GM21786 (cell line): ENCODE measurements around the gene NOL4L.
"Not testable (repeated sequence)": the region's sequence is repeated elsewhere in the genome, so short reads cannot be mapped to it uniquely, and the experiment has no call there.

Experiments
- ATAC-seq: cut with Tn5 transposase; IDR thresholded peaks from one replicate; pipeline ENCODE4 v1.9.1; 2021; ENCODE audit not compliant: unreplicated experiment

Gene NOL4L

DNA sequence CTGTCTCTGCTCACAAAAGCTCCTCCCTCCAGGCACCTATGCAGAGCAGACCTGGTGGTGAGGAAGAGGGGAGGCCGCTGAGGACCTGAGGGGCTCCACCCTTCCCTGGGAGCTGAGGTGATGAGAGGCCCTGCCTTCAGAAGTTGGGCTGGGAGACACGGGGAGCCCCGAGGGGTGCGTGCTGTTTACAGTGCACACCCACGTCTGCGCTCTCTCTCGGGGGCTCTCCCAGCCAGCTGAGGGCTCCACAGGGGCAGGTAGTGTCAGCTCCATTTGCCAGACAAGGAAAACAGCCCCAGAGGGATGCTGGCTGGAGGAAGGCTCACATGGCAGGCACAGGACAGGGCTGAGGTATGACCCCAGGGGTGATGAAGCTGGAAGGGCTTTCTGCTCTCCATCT lies 13.5 kb upstream of the NOL4L start:
- ATAC-seq, result no peak

DNA sequence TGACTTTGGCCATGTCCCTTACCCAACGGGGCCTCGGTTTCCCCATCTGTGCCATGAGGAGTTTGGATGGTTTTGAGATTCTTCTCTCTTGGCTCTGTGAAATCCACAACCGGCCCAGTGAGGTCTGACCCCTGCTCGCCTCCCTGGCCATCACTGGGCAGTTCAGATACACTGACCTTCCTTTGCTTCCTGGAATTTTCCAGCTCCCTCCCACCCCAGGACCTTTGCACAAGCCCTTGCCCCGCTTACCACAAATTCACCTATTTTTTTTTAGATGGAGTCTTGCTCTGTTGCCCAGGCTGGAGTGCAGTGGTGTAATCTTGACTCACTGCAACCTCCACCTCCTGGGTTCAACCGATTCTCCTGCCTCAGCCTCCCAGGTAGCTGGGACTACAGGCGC lies 12.6 kb upstream of the NOL4L start:
- ATAC-seq, result no peak

DNA sequence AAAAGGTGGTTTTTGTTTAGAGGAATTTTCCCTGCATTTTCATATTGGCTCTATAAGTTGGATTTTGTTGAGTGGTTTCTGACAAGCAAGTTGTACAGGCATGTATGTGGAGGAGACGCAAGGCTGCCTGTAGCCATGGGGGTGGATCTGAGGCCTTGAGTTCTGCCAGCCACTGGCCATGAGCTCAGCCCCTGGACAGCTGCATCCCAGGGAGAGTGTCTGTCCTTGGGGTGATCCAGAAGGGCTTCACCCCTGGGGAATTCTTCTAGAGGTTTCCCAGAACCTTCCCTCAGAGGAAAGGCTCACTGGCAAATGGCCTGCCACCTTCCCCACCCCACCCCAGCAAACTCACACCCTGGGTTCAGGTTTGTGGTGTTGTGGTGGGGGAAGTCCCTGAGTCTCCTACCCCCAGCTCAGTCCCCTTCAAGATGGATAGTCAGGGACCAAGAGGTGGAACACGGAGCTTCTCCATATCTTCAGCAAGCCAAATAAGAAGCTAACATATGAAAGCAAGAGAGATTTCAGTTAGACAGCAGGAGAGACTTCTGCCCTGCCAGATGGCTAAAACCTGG lies 11.6 kb upstream of the NOL4L start:
- ATAC-seq, result no peak

DNA sequence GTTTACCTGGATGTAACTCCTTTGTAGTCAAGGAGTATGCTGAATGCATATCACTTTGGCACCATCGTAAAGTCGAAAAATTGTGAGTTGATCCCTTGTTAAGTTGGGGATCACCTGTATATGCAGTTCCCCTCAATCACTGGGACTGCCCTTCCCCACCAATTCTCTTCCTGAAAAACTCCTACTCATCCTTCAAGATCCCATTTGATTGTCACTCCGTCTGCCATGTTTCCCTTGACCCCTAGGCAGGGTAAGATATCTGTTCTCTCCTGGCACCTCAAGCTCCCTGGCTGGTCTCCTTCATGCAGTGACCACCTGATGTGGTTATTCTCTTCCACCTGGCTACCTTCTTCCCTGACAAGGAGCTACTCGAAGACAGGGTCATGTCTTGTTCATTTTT lies 10.0 kb upstream of the NOL4L start:
- no peak for ATAC-seq

DNA sequence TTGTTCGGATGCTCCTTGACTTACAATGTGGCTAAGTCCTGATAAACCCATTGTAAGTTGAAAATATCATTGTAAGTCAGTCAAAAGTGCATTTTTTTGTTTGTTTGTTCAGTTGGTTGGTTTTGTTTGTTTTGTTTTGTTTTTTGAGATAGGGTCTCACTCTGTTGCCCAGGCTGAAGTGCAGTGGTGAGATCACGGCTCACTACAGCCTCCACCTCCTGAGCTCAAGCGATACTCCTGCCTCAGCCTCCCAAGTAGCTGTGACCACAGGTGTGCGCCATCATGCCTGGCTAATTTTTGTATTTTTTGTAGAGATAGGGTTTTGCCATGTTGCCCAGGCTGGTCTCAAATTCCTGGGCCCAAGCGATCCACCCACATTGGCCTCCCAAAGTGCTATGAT lies 9.5 kb upstream of the NOL4L start:
- not testable (repeated sequence) for ATAC-seq

DNA sequence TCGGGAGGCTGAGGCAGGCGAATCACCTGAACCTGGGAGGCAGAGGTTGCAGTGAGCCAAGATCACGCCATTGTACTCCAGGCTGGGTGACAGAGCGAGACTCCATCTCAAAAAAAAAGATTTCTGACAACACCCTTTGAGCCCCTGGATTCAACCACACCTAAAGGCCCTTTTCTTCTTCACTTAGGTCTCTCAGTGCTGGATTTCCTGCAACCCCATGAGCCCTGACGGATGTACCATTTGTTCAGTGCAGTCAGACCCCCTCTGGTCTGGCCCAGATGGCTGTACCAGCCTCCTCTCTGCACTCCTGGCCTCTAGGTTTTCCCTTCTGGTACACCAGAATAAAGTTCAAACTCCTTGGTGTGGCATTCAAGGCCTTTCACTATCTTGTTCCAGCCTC lies 9.1 kb upstream of the NOL4L start:
- no peak for ATAC-seq

DNA sequence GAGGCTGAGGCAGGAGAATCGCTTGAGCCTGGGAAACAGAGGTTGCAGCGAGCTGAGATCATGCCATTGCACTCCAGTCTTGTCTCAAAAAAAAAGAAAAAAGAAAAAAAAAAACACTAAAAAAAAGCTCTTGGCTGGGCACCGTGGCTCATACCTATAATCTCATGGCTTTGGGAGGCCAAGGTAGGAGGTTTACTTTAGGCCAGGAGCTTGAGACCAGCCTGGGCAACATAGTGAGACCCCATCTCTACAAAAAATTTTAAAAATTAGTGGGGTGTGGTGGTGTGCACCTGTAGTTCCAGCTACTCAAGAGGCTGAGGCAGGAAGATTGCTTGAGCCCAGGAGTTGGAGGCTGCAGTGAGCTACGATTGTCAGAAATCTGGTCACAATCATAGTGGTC lies 7.5 kb upstream of the NOL4L start:
- ATAC-seq, result not testable (repeated sequence)

DNA sequence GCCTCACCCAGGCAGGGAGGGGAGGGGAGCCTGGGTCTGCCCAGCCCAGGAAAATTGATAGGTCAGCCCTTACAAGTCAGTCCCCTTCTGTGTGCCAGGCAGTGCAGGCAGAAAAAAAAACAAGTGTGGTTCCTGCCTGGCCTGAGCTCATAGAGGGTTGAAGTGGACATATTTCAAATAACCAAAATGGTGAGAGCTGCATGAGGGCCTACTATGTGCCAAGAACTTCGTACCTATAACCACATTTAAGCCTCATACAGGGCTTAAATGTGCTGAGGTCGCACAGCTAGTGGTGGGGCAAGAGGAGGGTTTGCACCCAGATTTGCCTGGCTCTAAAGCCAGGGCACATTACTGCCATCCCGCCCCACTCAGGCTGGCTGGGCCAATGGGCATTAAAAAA lies 6.9 kb upstream of the NOL4L start:
- ATAC-seq, result no peak

DNA sequence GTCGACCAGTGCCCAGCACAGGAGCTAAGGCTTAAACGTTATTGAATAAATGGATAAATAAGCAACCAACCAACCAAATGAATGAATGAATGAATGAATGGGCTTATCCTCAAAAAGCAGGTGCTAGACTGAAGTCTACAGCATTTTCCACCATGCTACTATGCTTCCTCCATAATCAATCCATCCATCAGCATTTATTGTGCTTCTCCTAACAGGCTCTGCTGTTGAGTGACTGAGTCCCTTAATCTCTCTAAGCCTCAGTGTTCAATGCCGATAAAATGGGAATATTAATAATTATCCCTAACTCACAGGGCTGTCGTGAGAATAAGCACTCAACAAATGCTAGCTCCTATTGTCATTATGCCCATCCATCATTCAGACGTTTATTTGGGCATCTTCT lies 4.6 kb upstream of the NOL4L start:
- no peak for ATAC-seq

DNA sequence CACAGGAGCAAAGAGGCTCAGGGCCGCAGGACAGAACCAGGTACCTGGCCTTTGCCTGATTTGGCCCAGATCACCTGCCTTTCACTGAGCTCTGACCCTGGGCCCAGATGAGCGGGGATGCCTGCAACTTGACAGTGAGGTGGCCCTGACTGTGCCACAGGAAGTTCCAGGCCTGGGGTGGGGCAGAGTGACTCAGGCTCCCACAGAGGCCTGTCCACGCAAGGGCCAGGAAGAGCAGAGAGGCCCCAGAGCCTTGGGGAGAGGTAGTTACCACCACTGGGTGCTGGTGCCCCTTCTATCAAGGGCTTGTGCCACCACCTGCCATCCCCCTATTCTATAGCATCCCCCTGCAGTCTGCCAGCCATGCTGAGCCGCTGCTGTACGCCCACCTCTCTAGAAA lies 4.1 kb upstream of the NOL4L start:
- no peak for ATAC-seq

DNA sequence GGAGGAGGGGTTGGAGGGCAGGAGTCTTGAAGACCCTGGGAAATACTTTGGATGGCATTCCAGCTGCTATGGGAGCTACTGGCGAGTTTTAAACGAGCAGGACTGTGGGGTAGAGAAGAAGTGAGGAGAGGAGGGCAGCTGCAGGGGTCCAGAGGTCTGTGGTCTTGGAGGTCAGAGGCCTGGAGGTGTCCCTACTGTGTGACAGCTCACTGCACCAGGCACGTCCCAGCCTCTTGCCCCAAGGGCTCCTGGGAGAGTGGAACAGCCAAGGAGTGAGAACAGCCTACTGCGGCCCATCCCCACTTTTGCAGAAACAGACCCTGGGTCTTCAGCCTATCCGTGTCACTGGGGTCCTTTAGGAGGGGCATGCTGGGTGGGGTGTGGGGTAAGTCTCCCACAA lies 2.9 kb upstream of the NOL4L start:
- no peak for ATAC-seq

DNA sequence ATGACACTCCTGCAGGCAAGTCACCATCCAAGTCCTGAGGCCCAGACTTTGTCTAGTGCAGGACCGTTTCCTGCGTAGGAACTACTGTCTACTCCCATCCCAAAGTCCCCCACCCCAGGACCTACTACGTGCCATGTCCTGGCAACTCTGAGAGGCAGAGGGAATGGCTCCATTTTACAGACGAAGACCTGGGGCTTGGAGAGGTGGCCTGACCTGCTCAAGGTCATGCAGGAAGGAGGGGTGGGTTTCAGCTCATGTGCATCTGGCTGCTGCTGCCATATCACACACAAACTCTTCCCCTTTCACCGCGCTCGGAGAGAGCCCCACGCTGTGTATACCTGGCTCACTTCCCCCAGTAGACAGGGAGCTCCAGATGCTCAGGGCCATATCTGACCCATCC lies 1.2 kb upstream of the NOL4L start:
- no peak for ATAC-seq

DNA sequence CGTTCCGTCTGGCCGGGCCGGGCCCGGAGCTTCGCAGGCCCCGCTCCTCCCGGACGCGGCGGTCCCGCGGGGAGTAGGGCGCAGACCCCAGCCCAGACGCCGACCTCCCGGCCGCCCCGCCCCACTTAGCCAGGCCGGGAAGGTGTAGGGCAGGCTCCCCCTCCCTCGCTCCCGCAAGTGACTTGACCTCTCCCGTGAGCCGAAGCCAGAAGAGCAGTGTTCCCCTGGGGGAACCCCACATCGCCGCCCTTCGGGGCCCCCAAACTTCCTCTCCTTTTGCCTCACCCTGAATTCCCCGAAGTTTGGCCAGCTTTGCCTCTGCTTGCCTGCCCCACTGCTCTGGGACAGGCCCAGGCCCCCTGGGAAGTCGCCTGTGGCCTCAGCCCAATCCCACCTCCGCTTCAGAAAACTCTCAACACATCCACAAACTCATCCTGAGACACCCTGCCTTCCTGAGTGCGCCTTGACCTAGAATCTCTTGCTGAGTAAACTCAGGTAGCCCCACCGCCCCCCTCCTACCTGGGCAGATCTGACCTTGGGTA lies 524 bp upstream of the NOL4L start:
- ATAC-seq, result no peak

DNA sequence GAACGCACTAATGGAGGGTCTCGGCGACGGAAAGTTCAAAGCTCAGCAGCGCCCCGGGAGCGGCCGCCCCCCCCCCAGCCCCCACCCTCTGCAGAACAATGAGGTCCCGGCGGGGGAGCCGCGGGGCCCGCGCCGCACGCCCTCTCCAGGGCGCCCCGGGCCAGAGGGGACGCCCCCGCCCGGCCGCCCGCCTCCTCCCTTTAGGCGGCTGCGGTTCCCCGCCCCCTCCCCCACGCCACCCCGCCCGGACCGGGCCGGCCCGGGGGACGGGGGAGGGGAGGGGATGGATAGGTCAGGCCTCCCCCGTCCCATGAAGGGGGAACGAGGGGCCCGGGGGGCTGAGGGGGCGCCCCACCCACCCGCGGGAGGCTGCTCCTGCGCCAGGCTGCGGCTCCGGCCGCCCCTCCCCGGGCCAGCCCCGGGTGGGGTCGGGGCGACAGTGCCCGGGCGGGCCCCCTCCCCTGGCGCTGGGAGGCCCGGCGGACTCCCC lies 1.5 kb downstream of the NOL4L start:
- no peak for ATAC-seq

DNA sequence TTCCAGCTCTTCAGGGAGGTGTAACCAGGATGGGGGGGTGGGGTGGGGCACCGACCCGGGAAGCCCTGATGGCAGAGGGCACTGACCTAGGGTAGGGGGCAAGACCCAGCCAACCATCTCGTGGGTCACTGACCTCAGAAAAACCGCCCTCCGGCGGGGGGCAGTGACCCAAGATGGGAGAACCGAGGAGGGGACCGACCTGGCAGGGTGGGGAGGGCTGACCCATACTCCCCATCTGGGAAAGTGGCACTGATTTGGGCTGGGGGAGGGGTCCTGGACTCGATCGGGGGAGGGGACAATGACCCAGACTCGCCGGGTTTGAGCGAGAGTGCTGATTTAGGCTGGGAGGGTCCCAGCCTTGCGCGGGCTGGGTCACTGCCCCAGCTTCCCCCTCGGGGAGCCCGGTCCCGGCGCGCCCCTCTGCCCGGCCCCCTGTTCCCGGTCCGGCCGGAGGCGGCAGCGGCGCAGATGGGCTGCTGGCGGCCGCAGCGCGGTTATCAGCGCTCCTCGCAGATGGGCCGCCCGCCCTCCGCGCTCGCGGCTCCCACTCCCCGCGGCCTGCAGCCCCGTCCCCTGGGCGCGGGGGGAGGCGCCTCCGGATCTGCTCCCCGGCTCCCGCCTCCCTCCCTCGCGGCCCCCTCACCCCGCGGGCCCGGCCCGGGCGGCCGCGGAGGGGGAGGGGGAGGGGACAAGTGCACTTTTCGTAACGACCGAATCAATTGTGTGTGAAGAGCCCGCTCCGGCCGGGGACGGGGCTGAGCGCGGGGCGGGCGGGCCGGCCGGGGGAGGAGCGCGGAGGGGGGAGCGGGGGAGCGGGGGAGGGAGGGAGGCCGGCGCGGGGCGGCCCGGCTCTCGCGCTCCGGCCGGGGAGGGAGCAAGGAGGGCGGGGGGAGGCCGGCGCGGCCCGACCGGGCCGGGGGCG lies 2.2 kb downstream of the NOL4L start:
- no peak for ATAC-seq

DNA sequence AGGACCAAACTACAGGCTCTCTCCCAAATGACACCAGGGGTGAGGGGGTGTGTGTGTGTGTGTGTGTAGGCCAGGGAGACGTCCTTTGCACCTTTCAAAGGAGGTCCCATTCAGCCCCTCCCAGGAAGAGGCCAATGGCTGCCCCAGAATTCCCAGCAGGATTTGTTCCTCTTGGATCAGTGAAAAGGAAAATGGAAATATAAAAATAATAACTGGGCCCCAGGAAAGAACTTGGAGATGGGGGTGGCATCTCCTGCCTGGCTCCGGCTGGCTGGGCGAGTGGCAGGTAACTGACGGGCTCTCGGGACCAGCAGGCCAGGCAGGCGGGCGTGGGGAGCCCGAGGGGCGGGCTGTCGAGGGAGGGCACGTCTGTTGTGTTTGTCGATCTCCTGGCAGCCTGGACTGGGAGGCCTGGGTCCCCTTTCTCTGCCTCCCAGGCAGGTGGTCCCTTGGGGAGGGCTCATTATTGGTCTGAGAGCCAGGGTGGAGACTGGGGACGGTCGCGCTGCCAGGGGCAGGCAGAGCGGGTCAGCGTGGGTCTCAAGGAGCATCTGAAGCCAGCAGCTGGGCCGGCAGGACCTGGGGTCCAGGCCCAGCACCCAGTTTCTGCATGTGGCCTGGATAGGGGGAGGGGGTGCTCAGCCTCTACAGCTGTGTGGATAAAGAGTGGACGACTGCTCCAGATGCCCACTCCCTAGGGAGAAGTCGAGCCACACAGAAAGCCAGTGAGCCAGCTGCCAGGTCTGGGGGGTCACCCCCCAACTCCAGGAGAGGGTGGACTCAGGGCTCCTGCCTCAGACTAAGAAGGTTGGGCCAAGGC lies 3.1 kb downstream of the NOL4L start:
- no peak for ATAC-seq

DNA sequence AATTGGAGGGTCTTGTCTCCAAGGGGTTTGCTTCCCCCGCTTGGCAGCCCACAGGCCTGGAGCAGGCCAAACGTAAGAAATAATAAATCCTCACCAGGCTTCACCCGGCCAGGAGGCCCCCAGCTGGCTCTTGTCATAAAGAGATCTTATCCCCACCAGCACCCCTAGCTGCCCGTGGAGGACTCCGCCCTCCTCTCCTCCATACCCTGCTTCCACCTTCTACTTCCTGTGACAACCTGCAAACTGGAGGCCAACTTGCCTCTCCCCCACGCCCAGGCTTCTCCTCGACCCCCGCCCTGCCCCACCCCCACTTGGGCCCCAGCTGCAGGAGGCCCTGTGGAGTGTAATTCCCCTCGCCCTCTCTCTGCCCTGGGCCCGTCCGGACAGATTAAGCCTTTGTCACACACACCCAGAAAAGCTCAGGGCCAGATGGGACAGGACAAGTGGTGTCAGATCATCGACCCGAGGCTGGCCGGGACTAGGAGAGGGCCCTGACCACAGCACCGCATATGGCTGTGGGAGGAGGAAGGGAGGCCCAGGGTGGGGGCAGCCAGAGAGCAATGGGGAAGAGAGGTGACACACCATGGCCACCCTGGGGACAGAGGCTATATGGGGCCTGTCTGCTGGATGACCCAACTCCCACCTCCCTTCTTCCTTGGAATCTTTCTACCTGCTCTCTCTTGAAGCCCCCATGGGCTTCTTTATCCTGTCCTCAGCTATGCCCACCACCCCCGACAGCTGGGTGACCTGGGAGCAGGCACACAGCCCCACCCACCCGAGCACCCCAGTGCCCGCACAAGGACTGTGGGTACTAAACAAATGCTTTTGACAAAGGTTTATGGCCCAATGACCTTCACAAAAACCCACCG lies 3.9 kb downstream of the NOL4L start:
- ATAC-seq, result no peak

DNA sequence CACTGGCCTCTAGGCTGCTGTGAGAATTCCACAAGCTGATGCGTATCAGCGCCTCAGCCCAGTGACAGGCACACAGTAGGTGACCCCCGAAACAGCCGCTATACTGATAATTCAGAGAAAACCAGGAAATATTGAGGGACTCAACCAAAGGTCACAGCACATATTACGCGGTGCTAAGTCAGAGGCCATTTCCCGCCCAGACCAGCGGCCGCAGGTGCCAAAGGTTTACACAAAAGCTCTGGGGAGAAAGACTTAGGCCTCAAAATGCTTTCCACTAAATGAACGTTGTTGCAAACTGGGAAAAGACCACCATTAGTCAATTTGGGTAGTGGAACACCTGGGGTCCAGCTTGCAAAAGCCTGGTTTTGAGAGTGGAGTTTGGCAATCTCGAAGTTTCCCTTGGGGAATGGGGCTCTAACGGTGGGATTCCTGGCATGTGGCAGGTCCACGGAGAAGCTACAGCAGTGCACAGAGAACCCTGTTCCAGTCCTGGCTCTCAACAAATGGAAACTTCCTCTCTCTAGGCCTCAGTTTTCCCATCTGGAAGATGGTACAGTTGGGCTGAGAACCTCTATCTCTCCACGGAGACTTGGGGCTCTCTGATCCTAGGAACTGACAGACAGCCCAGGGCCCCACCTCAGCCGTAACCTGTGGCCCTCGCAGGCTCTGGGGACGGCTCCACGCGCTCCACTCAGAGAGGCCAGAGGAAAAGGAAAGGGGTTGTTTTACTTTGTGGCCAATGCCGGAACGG lies 4.7 kb downstream of the NOL4L start:
- no peak for ATAC-seq

DNA sequence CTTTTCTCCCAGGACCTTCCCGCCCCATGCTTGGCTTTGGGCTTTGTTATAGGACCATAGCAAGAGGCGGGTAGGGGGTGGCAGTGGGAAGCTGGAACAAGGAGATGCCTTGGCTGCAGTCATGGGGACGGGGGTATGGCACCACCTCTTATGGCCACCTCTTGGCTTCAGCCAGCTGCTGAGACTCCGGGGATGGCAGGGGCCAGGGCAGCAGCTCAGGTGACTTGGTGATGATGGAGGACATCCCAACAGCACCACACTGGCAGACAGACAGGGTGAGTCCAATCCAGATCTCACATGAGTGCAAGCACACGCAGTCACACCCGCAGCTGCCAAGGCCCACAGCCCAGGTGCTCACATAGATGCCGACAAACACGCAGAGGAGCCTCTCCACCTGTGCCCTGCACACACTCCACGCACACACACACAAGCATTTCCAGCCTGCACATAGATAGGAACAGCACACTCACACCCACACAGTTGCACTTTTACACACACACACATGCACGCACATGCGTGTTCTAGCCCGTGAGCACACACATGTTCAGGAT lies 6.2 kb downstream of the NOL4L start:
- ATAC-seq, result no peak
